ENCODE results near the gene COPS2. TPM values are rescaled to one million over a fixed set of nuclear protein-coding genes. Genes with fewer than 3 reads are reported as not detected.
A peak's percentile ranks its signal among the peaks of the same experiment; 100 is the strongest.
"Not testable (repeated sequence)": the region's sequence is repeated elsewhere in the genome, so short reads cannot be mapped to it uniquely, and the experiment has no call there.

COPS2 gene
- total RNA-seq, 1 experiment from 2014 or later, result 64.6 TPM

- no peak for DNase-seq (ENCODE audit: low read depth)
Observed at GRCh38 chr15:49110158-49110944, 45.0 kb downstream of the COPS2 start.

- DNase-seq (ENCODE audit: low read depth), result no peak
Observed at GRCh38 chr15:49103002-49103401, 52.4 kb downstream of the COPS2 start.

GRCh38 chr15:49101536-49101935, 53.9 kb downstream of the COPS2 start:
- DNase-seq (ENCODE audit: low read depth), result peak; percentile 4

- DNase-seq (ENCODE audit: low read depth), result no peak
Observed at GRCh38 chr15:49096090-49096750, 59.2 kb downstream of the COPS2 start.

GRCh38 chr15:49094923-49095322, 60.5 kb downstream of the COPS2 start:
- no peak for DNase-seq (ENCODE audit: low read depth)

- DNase-seq (ENCODE audit: low read depth), result no peak
Observed at GRCh38 chr15:49093252-49094105, 61.9 kb downstream of the COPS2 start.

- no peak for DNase-seq (ENCODE audit: low read depth)
Observed at GRCh38 chr15:49088996-49089395, 66.4 kb downstream of the COPS2 start.

- DNase-seq (ENCODE audit: low read depth), result no peak
Observed at GRCh38 chr15:49085696-49086459, 69.5 kb downstream of the COPS2 start.

GRCh38 chr15:49084285-49084570, 71.2 kb downstream of the COPS2 start:
- no peak for DNase-seq (ENCODE audit: low read depth)

- DNase-seq (ENCODE audit: low read depth), result no peak
Observed at GRCh38 chr15:49083401-49084284, 71.8 kb downstream of the COPS2 start.

GRCh38 chr15:49082960-49083359, 72.4 kb downstream of the COPS2 start:
- no peak for DNase-seq (ENCODE audit: low read depth)

GRCh38 chr15:49079340-49080039, 75.9 kb downstream of the COPS2 start:
- DNase-seq (ENCODE audit: low read depth), result no peak

GRCh38 chr15:49075881-49076280, 79.5 kb downstream of the COPS2 start:
- no peak for DNase-seq (ENCODE audit: low read depth)

- not testable (repeated sequence) for DNase-seq (ENCODE audit: low read depth)
Observed at GRCh38 chr15:49074589-49075287, 80.7 kb downstream of the COPS2 start.

Small RNAs within 50 kb of the gene (small RNA-seq; reads per million reads assigned to genes)
- not detected for gene MIR4716
- not detected for gene RF00019
- not detected for gene RN7SL307P

Other genes starting within 250 kb of the COPS2 start
- 1.0 and 2.0 TPM in 2 replicates for gene SHC4, start 191.7 kb downstream of the COPS2 start, total RNA-seq (2014; rRNA removed; shearing (Covaris generic))
- gene SECISBP2L, start 109.2 kb downstream of the COPS2 start, total RNA-seq (2014; rRNA removed; shearing (Covaris generic)), result 8.2 and 10.0 TPM in 2 replicates
- 31.6 and 35.9 TPM in 2 replicates for gene GALK2, start 14.6 kb upstream of the COPS2 start, total RNA-seq (2014; rRNA removed; shearing (Covaris generic))

Measured in HT1080 (cell line).